Osteocyte (in vitro differentiated cells): ENCODE measurements around the gene ING4. TPM values are rescaled to one million over a fixed set of nuclear protein-coding genes. Genes with fewer than 3 reads are reported as not detected.

Source experiments
- DNase-seq: peaks from one replicate; pipeline ENCODE4 v3.0.0; 2021; ENCODE audit warnings: mixed read lengths; ENCODE audit not compliant: unreplicated experiment; ENCODE audit errors: extremely low spot score
- H3K27ac Mint-ChIP-seq: one replicate; pipeline ENCODE4 v1.8.0; 2021; ENCODE audit warnings: mild to moderate bottlenecking, mixed read lengths; ENCODE audit not compliant: unreplicated experiment
- H3K27me3 Mint-ChIP-seq: one replicate; pipeline ENCODE4 v1.8.0; 2021; ENCODE audit warnings: mixed read lengths; ENCODE audit not compliant: unreplicated experiment
- H3K36me3 Mint-ChIP-seq: one replicate; pipeline ENCODE4 v1.8.0; 2021; ENCODE audit warnings: mixed read lengths; ENCODE audit not compliant: unreplicated experiment
- H3K4me1 Mint-ChIP-seq: one replicate; pipeline ENCODE4 v1.8.0; 2021; ENCODE audit warnings: mixed read lengths; ENCODE audit not compliant: unreplicated experiment
- H3K4me3 Mint-ChIP-seq: one replicate; pipeline ENCODE4 v1.8.0; 2021; ENCODE audit warnings: mild to moderate bottlenecking, moderate library complexity, mixed read lengths; ENCODE audit not compliant: unreplicated experiment
- H3K9me3 Mint-ChIP-seq: one replicate; pipeline ENCODE4 v1.8.0; 2021; ENCODE audit warnings: mixed read lengths; ENCODE audit not compliant: unreplicated experiment
- total RNA-seq: library from RNA; stranded (reverse); gene quantifications from 2 replicates; pipeline ENCODE4 v1.2.1, GENCODE V29; 2021
- TF ChIP-seq, protein P1 (sequence below): fragments of 200-600 bp; sonication (generic); IDR thresholded peaks from 2 replicates; pipeline ENCODE4 v1.5.0; 2021; ENCODE audit warnings: antibody characterized with exemption, mild to moderate bottlenecking, moderate library complexity

The ING4 gene
- total RNA-seq, 1 donor from 2014 or later: 56.7 TPM

DNA sequence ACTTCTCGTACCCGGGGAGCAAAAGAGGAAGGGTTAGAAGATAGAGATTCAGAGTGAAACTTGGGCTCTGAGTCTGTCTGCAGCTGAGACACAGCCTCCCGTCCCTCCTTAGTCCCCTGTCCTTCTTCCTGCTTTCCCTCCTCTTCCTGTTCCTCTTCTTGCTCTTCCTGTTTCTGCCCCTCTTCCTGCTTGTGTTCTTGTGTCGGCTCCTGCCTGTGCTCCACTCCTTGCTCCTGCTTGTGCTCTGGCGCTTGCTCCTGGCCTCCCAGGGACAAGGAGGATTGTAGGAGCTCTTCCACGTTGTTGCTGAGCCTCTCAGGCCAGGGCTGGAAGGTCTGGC, 18.7 kb downstream of the ING4 start:
- Mint-ChIP-seq H3K4me3 (no peak overlapping the region), H3K9me3 (no peaks in the 10 kb centered on the region), H3K27ac (no peak overlapping the region), H3K36me3 (peaks cover 18% of the 10 kb centered on the region), H3K4me1 (peaks cover 2% of the 10 kb centered on the region), H3K27me3 (peaks cover 11% of the 10 kb centered on the region)
- no peak for DNase-seq
- TF ChIP-seq, protein P1, sequence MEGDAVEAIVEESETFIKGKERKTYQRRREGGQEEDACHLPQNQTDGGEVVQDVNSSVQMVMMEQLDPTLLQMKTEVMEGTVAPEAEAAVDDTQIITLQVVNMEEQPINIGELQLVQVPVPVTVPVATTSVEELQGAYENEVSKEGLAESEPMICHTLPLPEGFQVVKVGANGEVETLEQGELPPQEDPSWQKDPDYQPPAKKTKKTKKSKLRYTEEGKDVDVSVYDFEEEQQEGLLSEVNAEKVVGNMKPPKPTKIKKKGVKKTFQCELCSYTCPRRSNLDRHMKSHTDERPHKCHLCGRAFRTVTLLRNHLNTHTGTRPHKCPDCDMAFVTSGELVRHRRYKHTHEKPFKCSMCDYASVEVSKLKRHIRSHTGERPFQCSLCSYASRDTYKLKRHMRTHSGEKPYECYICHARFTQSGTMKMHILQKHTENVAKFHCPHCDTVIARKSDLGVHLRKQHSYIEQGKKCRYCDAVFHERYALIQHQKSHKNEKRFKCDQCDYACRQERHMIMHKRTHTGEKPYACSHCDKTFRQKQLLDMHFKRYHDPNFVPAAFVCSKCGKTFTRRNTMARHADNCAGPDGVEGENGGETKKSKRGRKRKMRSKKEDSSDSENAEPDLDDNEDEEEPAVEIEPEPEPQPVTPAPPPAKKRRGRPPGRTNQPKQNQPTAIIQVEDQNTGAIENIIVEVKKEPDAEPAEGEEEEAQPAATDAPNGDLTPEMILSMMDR: no peak

DNA sequence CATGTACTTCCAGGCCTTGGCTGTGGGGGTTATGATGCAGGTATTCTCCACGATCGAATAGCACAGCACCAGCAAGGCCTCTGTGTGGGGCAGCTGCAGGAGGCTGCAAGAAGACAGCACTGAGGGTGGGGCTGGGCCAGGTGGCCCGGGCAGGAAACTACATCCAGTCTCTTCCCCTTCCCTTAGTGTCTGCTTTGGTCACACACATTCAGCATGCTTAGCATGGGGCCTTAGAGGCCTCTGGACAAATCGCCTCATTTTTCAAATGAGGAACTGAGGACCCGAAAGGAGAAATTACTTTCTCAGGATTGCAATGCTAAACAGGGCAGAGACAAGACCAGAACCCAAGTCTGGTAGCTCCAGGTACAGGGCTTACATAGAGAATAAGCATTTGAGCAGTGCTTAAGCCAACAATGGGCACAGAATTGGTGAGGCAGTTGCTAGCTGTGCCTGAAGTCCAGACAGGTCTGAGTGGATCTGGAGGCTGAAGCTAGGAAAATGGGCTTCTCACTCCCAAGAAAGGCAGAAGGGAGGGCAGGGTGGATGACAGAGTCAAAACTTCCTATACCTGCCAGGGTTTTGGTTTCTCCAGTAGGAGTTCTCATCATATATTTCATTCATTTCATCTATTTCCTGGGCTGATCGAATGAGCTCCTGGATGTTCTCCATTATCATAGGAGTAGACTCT, 19.2 kb downstream of the ING4 start:
- H3K4me3 Mint-ChIP-seq: no peak overlapping the region

DNA sequence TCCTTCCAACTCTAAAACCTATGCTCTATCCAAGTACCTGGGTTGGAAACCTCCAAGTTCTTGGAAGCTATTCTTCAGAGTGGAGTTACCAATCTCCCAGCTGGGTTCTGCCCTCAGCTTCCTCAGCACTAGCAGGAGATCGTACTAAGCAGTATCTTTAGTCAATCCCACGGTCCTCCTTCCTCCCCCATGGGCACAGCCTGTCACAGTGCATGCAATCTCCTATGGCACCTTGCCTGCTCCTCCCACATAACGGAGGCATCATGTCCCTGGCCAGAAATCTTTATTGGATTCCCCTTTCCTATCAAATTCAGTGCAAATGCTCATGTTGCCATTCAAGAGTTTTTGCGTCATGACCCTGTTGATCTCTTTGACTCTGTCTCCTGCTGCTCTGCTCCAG, 21.8 kb downstream of the ING4 start:
- Mint-ChIP-seq H3K27ac (no peak overlapping the region), H3K4me1 (peaks cover 6% of the 10 kb centered on the region), H3K36me3 (peaks cover 5% of the 10 kb centered on the region), H3K27me3 (peaks cover 11% of the 10 kb centered on the region), H3K4me3 (no peak overlapping the region), H3K9me3 (no peaks in the 10 kb centered on the region)
- no peak for DNase-seq
- TF ChIP-seq, protein P1: no peak

More for the DNA sequence above, 19.2 kb downstream of the ING4 start:
- no peaks in the 10 kb centered on the region for H3K9me3 Mint-ChIP-seq
- peaks cover 11% of the 10 kb centered on the region for H3K27me3 Mint-ChIP-seq
- peaks cover 2% of the 10 kb centered on the region for H3K4me1 Mint-ChIP-seq
- peaks cover 18% of the 10 kb centered on the region for H3K36me3 Mint-ChIP-seq
- H3K27ac Mint-ChIP-seq: no peak overlapping the region
- no peak for DNase-seq
- TF ChIP-seq, protein P1: no peak

DNA sequence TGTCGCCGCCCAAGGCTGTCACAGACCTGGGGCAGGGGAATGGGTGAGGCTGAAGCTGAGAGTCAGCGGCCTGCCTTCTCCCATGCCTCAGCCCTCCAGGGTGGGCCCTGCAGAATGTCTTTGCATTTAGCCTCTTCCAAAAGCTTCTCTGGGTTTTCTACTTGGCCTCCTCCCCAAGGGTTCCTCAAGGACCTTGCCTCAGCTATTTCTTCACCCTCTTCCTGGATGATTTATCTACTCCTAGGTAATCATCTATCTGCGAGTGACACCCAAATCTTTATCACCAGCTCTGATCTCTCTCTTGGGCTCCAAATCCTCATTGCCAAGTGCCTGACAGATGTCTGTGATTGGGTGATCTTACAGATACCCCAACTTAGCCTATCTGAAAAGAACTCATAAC, 22.4 kb downstream of the ING4 start:
- H3K27ac Mint-ChIP-seq: no peak overlapping the region
- peaks cover 12% of the 10 kb centered on the region for H3K4me1 Mint-ChIP-seq
- DNase-seq: no peak
- TF ChIP-seq, protein P1: no peak
- no peaks in the 10 kb centered on the region for H3K9me3 Mint-ChIP-seq
- no peak overlapping the region for H3K4me3 Mint-ChIP-seq
- peaks cover 11% of the 10 kb centered on the region for H3K27me3 Mint-ChIP-seq
- H3K36me3 Mint-ChIP-seq: peaks cover 5% of the 10 kb centered on the region

DNA sequence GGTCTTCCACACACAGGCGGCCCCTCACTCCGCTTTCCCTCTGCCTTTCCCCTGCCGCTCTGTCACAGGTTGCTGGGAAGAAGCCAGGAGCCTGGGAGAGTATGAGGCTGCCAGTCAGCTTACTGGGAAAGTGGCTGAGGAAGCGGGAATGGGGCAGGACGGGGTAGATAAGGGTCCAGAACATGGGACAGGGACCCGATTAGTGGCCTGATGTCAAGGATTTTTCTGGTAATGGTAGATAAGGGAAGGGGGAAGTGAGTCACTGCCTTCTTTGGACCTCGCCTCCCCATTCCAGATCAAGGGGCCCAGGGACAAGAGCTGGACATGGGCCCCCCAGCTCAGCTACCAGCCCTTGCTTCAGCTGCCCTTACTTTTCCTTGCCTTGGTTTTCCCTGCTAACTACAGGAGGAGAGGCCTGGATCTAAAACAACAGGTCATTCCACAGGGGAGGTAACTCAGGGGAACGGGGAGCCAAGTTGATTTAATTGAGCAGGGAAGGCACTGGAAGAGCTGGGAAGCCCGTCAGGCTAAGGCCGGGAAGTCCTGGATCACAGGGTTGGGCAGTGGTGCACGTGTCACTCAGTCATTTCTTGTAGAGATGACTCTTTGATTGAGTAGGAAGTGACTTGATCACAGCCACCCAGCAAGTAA, 23.6 kb downstream of the ING4 start:
- no peak for DNase-seq
- H3K36me3 Mint-ChIP-seq: peaks cover 3% of the 10 kb centered on the region
- peaks cover 18% of the 10 kb centered on the region for H3K4me1 Mint-ChIP-seq
- TF ChIP-seq, protein P1: no peak
- no peaks in the 10 kb centered on the region for H3K9me3 Mint-ChIP-seq
- H3K27ac Mint-ChIP-seq: no peak overlapping the region
- no peak overlapping the region for H3K4me3 Mint-ChIP-seq
- peaks cover 11% of the 10 kb centered on the region for H3K27me3 Mint-ChIP-seq
